GM19452 (cell line): ENCODE measurements around the gene CMTR1.
A peak's percentile ranks its signal among the peaks of the same experiment; 100 is the strongest.
"Not testable (repeated sequence)": the region's sequence is repeated elsewhere in the genome, so short reads cannot be mapped to it uniquely, and the experiment has no call there.

ENCODE experiments used
- ATAC-seq: cut with Tn5 transposase; IDR thresholded peaks from one replicate; pipeline ENCODE4 v1.9.1; 2021; ENCODE audit not compliant: unreplicated experiment

The CMTR1 gene

DNA sequence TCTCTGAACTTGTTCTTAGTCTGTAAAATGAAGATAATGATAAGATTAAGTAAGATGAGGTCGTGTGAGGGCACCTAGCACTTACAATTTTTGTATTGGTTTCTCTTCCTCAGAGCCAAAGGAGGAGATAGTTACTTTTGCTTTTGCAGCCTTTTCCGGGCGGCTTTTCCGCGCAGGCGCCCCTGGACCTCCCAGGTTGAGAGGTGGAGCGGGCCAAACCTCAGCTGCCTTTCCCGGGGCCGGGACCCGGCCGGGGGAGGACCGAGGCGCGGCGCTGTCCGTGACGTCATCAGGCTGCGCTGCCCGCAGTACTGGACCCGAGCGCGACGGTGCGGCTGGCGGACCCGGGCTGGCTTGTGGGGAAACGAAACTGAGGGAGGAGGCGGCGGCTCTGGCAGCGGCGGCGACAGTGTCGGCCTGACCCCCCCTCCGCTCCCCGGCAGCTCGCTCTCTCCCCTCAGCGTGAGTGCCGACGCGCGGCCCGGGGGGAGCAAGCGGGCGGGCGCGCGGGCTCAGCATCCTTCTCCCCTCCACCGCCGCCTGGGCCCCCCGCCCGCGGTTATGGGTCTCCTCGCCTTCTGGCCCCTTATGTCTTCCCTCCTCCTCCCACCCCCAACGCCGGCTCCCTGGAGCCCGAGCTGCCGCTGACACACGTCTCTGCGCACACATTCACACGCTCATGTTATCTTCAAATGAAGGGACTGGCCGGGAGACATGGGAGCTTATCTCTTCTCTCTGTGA lies at the start of gene CMTR1:
TSS of gene CMTR1 (plus strand) at position 306 of the 741 bp plus-strand sequence. CDS start 2,409 bp downstream, outside the sequence.
- ATAC-seq = peak; percentile 78

DNA sequence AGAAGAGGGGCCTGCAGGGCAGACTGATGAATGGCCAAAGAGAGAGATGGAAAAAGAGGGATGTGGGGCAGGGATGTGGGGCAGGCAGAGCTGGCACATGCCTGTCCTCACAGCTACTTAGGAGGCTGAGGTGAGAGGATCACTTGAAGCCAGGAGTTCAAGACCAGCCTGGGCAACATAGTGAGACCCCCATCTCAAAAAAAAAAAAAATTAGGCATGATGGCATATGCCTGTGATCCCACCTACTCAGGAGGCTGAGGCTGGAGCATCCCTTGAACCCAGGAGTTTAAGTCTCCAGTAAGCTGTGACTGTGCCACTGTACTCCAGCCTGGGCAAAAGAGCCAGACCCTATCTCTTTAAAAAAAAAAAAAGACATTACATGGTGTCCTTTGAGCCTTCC lies 44.4 kb upstream of the CMTR1 start:
- no peak for ATAC-seq

- ATAC-seq = no peak
Observed at GRCh38 chr6:37389857-37390256, 43.2 kb upstream of the CMTR1 start.

GRCh38 chr6:37391120-37391519 lies 41.9 kb upstream of the CMTR1 start:
- ATAC-seq = no peak

GRCh38 chr6:37392821-37393220 lies 40.2 kb upstream of the CMTR1 start:
- ATAC-seq = no peak

DNA sequence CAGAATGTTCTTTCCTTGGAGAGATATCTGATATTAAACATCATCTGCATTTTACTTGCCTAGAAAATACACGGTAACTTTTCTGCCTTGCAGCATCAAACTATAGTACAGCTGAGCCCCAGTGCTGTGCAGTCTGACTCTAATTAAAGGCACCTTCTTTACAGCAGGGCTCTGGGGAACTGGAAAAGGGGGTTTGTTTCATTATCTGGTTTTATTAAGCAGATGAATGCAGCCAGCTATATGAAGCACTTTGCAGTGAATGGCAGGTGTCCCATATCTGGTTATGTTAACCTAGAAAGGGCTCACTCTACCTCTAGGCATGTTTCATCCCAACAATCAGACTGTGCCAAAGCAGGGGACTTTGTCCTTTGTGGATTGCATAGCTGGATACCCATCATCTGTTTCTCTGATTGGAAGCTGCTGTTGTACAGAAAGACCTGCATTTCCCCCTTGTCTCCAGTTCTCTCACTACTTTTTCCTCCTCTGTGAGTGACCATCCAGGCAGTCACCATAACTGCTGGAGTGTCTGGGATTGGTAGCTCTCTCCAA lies 39.6 kb upstream of the CMTR1 start:
- ATAC-seq = no peak

GRCh38 chr6:37396571-37397180 lies 36.3 kb upstream of the CMTR1 start:
- no peak for ATAC-seq

GRCh38 chr6:37399131-37399530 lies 33.9 kb upstream of the CMTR1 start:
- ATAC-seq = no peak

DNA sequence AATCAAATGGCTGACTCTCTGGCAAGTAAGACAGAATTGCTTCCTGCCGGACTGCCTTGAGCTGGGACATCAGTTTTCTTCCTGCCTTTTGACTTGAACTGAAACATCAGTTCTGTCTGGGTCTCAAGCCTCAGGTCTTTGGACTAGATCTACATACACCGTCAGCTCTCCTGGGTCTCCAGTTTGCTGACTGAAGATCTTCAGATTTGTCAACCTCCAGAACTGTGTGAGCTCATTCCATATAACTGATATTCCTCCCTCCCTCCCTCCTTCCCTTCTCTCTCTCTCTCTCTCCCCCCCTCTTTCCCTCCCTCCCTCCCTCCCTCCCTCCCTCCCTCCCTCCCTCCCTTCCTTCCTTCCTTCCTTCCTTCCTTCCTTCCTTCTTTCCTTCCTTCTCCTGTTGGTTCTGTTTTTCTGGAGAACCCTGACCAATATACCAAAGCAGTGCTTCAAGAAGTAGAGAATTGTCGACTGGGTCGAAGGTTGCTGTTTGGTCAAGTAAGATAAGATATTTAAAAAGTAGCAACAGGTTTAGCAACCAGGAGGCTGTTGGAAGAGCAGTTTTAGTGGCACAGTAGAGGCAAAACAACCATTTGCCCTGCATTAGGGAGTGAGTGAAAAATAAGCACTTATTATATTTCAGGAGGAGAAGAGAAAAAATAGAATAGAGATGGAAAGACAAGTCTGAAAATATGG lies 33.1 kb upstream of the CMTR1 start:
- no peak for ATAC-seq

DNA sequence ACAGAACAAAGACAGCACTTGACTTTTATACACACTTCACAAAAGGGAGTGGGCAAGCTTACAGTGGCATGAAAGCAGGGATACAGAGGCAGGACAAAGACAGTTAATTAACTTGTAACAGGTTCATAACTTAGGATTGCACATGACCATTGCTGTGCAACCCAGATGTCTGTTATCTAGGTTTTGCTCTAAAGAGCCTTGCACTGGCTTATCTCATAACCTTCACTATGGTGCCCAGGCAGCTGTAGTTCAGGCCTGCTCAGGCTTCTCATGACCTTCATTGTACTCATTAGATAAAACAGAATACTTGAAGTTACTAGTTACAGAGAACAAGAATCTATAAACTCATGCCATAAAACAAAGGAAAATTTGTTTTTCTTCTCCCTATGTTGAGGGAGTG lies 31.4 kb upstream of the CMTR1 start:
- ATAC-seq = not testable (repeated sequence)

- no peak for ATAC-seq
Observed at GRCh38 chr6:37406726-37407341, 26.2 kb upstream of the CMTR1 start.

DNA sequence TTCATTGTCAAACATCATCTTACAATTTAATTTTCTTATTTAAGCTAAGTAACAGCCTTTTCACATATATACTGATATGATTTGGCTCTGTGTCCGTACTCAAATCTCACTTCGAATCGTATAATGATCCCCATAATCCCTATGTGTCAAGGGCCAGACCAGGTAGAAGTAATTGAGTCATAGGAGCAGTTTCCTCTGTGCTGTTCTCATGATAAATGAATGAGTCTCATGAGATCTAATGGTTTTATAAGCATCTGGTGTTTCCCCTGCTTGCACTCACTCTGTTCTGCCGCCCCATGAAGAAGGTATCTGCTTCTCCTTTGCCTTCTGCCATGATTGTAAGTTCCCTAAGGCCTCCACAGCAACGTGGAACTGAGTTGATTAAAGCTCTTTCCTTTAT lies 25.1 kb upstream of the CMTR1 start:
- no peak for ATAC-seq

- ATAC-seq = no peak
Observed at GRCh38 chr6:37409501-37409900, 23.5 kb upstream of the CMTR1 start.

DNA sequence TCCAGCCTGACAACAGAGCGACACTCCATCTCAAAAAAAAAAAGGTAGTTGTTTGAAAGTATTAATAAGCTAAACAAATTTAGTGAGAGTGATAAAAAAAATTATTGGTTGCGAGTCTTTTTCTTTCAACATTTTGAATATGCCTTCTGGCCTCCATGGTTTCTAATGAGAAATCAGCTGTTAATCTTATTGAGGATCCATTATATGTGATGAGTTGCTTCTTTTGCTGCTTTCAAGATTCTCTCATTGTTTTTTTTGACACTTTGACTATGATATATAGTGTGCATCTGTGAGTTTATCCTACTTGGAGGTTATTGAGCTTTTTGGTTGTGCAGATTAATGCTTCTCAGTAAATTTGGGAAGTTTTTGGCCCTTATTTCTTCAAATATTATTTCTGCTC lies 15.6 kb upstream of the CMTR1 start:
- ATAC-seq = no peak

- ATAC-seq = no peak
Observed at GRCh38 chr6:37418722-37419121, 14.3 kb upstream of the CMTR1 start.

- ATAC-seq = no peak
Observed at GRCh38 chr6:37426058-37426944, 6.7 kb upstream of the CMTR1 start.

GRCh38 chr6:37426945-37427510 lies 6.0 kb upstream of the CMTR1 start:
- no peak for ATAC-seq

GRCh38 chr6:37429352-37429750 lies 3.7 kb upstream of the CMTR1 start:
- ATAC-seq = no peak

- peak; percentile 9 for ATAC-seq
Observed at GRCh38 chr6:37432590-37432915, 468 bp upstream of the CMTR1 start.

GRCh38 chr6:37433657-37434271 lies 743 bp downstream of the CMTR1 start:
- peak; percentile 34 for ATAC-seq
